Natural killer cell (primary cell): ENCODE measurements around the gene SLC37A4. TPM values are rescaled to one million over a fixed set of nuclear protein-coding genes. Genes with fewer than 3 reads are reported as not detected.
"Not testable (repeated sequence)": the region's sequence is repeated elsewhere in the genome, so short reads cannot be mapped to it uniquely, and the experiment has no call there.

Experiments
- ATAC-seq, 3 donors: fragments of 150-1000 bp in 2 of 3; fragments of 200-7000 bp in 1 of 3; cut with Tn5 transposase; 1 replicate in 1 of 3; 2 replicates in 2 of 3; pipeline ENCODE4 v1.10.0; 2021; ENCODE audit warnings: mild to moderate bottlenecking in 2 of 3, moderate library complexity in 2 of 3
- DNase-seq, 2 donors: peaks; one replicate each; pipeline versions ENCODE4 v3.0.0 to v3.0.0-alpha.2; 2013 to 2021; ENCODE audit warnings: mixed read lengths in 1 of 2
- H3K27ac ChIP-seq: one replicate; pipeline ENCODE4 v1.5.1; 2013; ENCODE audit warnings: mild to moderate bottlenecking, low read length
- H3K27me3 ChIP-seq: one replicate; pipeline ENCODE4 v1.6.1; 2013; ENCODE audit warnings: low read length; ENCODE audit not compliant: control insufficient read depth, insufficient read depth
- H3K36me3 ChIP-seq: one replicate; pipeline ENCODE4 v1.6.1; 2013; ENCODE audit warnings: low read length; ENCODE audit not compliant: control insufficient read depth, insufficient read depth
- H3K4me1 ChIP-seq: one replicate; pipeline ENCODE4 v1.6.1; 2013; ENCODE audit warnings: low read length; ENCODE audit not compliant: control insufficient read depth, insufficient read depth
- H3K4me3 ChIP-seq: one replicate; pipeline ENCODE4 v1.5.1; 2013; ENCODE audit warnings: low read length
- H3K9me3 ChIP-seq: one replicate; pipeline ENCODE4 v1.6.1; 2013; ENCODE audit warnings: low read length; ENCODE audit not compliant: control insufficient read depth, insufficient read depth
- H3K27ac Mint-ChIP-seq, 2 donors: one replicate each; pipeline ENCODE4 v1.8.0; 2022; ENCODE audit warnings: mild to moderate bottlenecking in 2 of 2, mixed read lengths in 2 of 2, moderate library complexity in 1 of 2
- H3K27me3 Mint-ChIP-seq, 2 donors: one replicate each; pipeline ENCODE4 v1.8.0; 2022; ENCODE audit warnings: low read depth in 2 of 2, mixed read lengths in 2 of 2
- H3K36me3 Mint-ChIP-seq: one replicate; pipeline ENCODE4 v1.8.0; 2022; ENCODE audit warnings: mixed read lengths
- H3K4me1 Mint-ChIP-seq, 2 donors: one replicate each; pipeline ENCODE4 v1.8.0; 2022; ENCODE audit warnings: mixed read lengths in 2 of 2
- H3K4me3 Mint-ChIP-seq: one replicate; pipeline ENCODE4 v1.8.0; 2022; ENCODE audit warnings: mild to moderate bottlenecking, moderate library complexity, mixed read lengths
- H3K9me3 Mint-ChIP-seq, 2 donors: one replicate each; pipeline ENCODE4 v1.8.0; 2022; ENCODE audit warnings: mixed read lengths in 2 of 2
- WGBS: methylation state at CpG from one replicate; pipeline ENCODE4 v1.1.7; 2013; ENCODE audit warnings: missing lambda C conversion rate; ENCODE audit not compliant: insufficient coverage; 5-methylcytosine and 5-hydroxymethylcytosine counted together
- intact Hi-C: fragments of 100-400 bp; cut with micrococcal nuclease; formaldehyde crosslinking; loops from one replicate; pipeline ENCODE4 v1.14.2; 2022
- total RNA-seq, 4 donors: library from RNA; stranded (reverse); fragments of 120-200 nt in 1 of 4; gene quantifications; one replicate each; pipeline versions ENCODE4 v1.2.3 to v1.2.4, GENCODE V29; 2013 to 2022
- TF ChIP-seq, protein P1 (sequence below): fragments of 200-600 bp; IDR thresholded peaks from one replicate; pipeline ENCODE4 v1.8.0; 2022; ENCODE audit warnings: antibody characterized with exemption

SLC37A4 gene
- total RNA-seq, 3 donors from 2014 or later (not counting 1 experiment from before 2014, with no cell fraction given): 4.6 to 7.7 (median 6.5) TPM

DNA sequence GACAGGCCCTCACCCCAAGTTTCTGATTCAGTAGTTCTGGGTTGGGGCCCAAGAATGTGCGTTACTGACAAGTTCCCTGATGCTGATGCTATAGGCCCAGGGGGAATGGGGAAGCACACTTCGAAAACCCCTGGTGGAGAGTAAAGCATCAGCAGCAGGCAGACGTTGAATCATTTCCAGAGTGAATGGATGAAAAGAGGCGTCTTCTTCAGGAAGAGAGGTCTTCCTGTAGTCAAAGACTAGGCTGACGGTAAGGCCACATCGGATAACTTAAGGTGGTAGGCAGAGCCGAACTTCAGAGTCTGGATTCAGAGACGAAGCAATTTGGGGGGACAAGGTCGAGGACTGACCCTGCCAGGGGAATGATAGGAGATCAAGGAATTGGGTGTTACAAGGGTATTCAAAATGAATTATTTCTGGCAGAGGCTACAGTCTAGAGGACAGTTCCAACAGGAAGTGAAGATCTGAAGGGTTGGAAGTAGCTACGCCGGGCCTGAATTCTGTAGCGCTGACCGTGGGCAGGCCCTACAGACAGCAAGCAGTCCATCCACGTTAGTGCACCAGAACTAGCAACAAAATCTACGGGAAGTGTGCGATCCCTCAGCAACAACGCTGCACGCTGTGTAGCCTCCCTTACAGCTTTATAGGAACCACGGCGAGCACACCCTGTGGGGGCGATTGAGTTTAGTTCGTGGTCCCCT lies 33.6 kb downstream of the SLC37A4 start:
- intact Hi-C loops: no loop called here
- no peak for ATAC-seq
- H3K4me1 ChIP-seq: peaks cover 23% of the 10 kb centered on the region
- peak overlapping the region; percentile 69 for H3K27ac ChIP-seq
- H3K4me1 Mint-ChIP-seq: peaks cover 30 to 33% of the 10 kb centered on the region in 2 donors
- no peaks in the 10 kb centered on the region for H3K27me3 ChIP-seq
- no peaks in the 10 kb centered on the region for H3K9me3 Mint-ChIP-seq
- H3K27me3 Mint-ChIP-seq: no peaks in the 10 kb centered on the region
- peak in 1 of 2 donors; percentile 71 for DNase-seq
- H3K27ac Mint-ChIP-seq: peak overlapping the region; percentile 94
- no peaks in the 10 kb centered on the region for H3K9me3 ChIP-seq
- H3K36me3 Mint-ChIP-seq: no peaks in the 10 kb centered on the region
- H3K36me3 ChIP-seq: peaks cover 14% of the 10 kb centered on the region
- peak overlapping the region; percentile 97 for H3K4me3 Mint-ChIP-seq
- WGBS: 10% methylated on average over 22 of the region's 22 CpGs
- TF ChIP-seq, protein P1, sequence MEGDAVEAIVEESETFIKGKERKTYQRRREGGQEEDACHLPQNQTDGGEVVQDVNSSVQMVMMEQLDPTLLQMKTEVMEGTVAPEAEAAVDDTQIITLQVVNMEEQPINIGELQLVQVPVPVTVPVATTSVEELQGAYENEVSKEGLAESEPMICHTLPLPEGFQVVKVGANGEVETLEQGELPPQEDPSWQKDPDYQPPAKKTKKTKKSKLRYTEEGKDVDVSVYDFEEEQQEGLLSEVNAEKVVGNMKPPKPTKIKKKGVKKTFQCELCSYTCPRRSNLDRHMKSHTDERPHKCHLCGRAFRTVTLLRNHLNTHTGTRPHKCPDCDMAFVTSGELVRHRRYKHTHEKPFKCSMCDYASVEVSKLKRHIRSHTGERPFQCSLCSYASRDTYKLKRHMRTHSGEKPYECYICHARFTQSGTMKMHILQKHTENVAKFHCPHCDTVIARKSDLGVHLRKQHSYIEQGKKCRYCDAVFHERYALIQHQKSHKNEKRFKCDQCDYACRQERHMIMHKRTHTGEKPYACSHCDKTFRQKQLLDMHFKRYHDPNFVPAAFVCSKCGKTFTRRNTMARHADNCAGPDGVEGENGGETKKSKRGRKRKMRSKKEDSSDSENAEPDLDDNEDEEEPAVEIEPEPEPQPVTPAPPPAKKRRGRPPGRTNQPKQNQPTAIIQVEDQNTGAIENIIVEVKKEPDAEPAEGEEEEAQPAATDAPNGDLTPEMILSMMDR: peak; percentile 11
- H3K4me3 ChIP-seq: peak overlapping the region; percentile 88

DNA sequence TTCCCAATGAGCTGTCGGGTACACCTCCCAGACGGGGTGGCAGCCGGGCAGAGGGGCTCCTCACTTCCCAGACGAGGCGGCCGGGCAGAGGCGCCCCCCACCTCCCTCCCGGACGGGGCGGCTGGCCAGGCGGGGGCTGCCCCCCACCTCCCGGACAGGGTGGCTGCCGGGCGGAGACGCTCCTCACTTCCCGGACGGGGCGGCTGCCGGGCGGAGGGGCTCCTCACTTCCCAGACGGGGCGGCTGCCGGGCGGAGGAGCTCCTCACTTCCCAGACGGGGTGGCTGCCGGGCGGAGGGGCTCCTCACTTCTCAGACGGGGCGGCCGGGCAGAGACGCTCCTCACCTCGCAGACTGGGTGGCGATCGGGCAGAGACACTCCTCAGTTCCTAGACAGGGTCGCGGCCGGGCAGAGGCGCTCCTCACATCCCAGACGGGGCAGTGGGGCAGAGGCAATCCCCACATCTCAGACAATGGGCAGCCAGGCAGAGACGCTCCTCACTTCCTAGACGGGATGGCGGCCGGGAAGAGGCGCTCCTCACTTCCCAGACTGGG lies 39.1 kb downstream of the SLC37A4 start:
- H3K27ac Mint-ChIP-seq, H3K4me1 Mint-ChIP-seq, ATAC-seq, H3K9me3 Mint-ChIP-seq, H3K4me3 ChIP-seq, H3K36me3 Mint-ChIP-seq, H3K36me3 ChIP-seq, DNase-seq, H3K9me3 ChIP-seq, intact Hi-C loops, H3K4me1 ChIP-seq, H3K4me3 Mint-ChIP-seq, H3K27me3 Mint-ChIP-seq, H3K27ac ChIP-seq, H3K27me3 ChIP-seq: not testable (repeated sequence)
- 92% methylated on average over 44 of the region's 44 CpGs for WGBS

DNA sequence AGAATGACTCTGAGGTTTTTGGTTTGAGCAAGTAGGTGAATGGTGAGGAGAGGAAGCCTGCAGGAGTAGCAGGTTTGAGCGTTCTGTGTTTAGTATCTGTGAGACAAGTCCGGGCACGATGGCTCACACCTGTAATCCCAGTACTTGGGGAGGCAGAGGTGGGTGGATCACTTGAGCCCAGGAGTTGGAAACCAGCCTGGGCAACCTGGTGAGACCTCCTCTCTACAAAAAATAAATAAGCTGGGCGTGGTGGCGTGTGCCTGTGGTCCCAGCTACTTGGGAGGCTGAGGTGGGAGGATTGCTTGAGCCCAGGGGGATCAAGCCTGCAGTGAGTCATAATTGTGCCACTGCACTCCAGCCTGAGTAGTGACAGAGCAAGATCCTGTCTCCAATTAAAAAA lies 42.4 kb downstream of the SLC37A4 start:
- H3K36me3 ChIP-seq: no peaks in the 10 kb centered on the region
- H3K27me3 Mint-ChIP-seq: no peaks in the 10 kb centered on the region
- H3K4me1 ChIP-seq: no peaks in the 10 kb centered on the region
- H3K4me3 ChIP-seq: no peak overlapping the region
- TF ChIP-seq, protein P1: no peak
- intact Hi-C loops: no loop called here
- H3K27ac Mint-ChIP-seq: no peak overlapping the region
- no peak overlapping the region for H3K4me3 Mint-ChIP-seq
- H3K9me3 ChIP-seq: no peaks in the 10 kb centered on the region
- H3K27me3 ChIP-seq: no peaks in the 10 kb centered on the region
- DNase-seq (no peak), ATAC-seq (no peak)
- WGBS: 93% methylated on average over 5 of the region's 5 CpGs
- H3K27ac ChIP-seq: no peak overlapping the region
- no peaks in the 10 kb centered on the region for H3K36me3 Mint-ChIP-seq
- no peaks in the 10 kb centered on the region for H3K9me3 Mint-ChIP-seq
- H3K4me1 Mint-ChIP-seq: no peaks in the 10 kb centered on the region

DNA sequence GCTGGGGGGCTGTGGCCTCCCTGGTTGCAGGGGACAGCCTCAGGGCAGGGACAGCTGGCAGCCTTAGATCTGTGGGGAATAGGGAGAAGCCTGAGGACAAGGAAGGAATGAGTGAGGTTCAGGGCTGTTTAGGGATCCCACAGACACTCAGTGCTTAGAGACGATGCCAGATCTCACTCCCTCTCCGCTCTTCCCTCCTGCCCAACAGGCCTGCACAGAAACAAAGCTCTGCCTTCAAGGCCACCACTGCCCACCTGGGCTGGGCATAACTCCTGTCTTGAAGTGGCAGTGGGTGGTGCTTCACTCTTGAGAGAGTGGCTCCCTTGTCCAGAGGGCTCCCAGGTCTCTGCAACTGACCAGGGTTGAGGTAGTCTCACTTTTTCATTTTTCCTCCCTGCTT lies 45.9 kb downstream of the SLC37A4 start:
- TF ChIP-seq, protein P1: no peak
- Mint-ChIP-seq H3K27me3 (no peaks in the 10 kb centered on the region), H3K9me3 (no peaks in the 10 kb centered on the region), H3K36me3 (no peaks in the 10 kb centered on the region), H3K4me1 (no peaks in the 10 kb centered on the region), H3K4me3 (no peak overlapping the region), H3K27ac (no peak overlapping the region)
- intact Hi-C loops: no loop called here
- WGBS: 74% methylated on average over 2 of the region's 2 CpGs
- ATAC-seq (no peak), DNase-seq (no peak)
- Histone ChIP-seq H3K27ac (no peak overlapping the region), H3K4me1 (no peaks in the 10 kb centered on the region), H3K4me3 (no peak overlapping the region), H3K9me3 (no peaks in the 10 kb centered on the region), H3K36me3 (no peaks in the 10 kb centered on the region), H3K27me3 (no peaks in the 10 kb centered on the region)

DNA sequence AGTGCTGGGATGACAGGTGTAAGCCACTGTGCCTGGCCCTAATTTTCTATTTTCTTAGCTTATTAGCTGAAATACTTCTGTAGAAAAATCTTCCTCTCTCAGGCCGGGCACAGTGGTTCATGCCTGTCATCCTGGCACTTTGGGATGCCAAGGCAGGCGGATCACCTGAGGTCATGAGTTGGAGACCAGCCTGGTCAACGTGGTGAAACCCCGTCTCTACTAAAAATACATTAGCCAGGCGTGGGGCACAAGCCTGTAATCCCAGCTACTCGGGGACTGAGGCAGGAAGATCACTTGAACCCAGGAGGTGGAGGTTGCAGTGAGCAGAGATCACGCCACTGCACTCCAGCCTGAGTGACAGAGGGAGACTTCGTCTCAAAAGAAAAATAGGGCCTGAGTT lies 46.3 kb downstream of the SLC37A4 start:
- H3K36me3 Mint-ChIP-seq, H3K9me3 ChIP-seq, H3K27me3 Mint-ChIP-seq, H3K27ac ChIP-seq, intact Hi-C loops, H3K4me3 Mint-ChIP-seq, H3K36me3 ChIP-seq, H3K4me1 Mint-ChIP-seq, H3K9me3 Mint-ChIP-seq, DNase-seq, H3K4me3 ChIP-seq, ATAC-seq, H3K4me1 ChIP-seq, H3K27ac Mint-ChIP-seq, H3K27me3 ChIP-seq: not testable (repeated sequence)
- 87% methylated on average over 8 of the region's 8 CpGs for WGBS
